Hepatocyte (in vitro differentiated cells): ENCODE measurements around the gene CDCP1. TPM values are rescaled to one million over a fixed set of nuclear protein-coding genes. Genes with fewer than 3 reads are reported as not detected.
A peak's percentile ranks its signal among the peaks of the same experiment; 100 is the strongest.
"Not testable (repeated sequence)": the region's sequence is repeated elsewhere in the genome, so short reads cannot be mapped to it uniquely, and the experiment has no call there.

Source experiments
- DNase-seq: peaks from one replicate; pipeline ENCODE4 v3.0.0-alpha.2; 2016; ENCODE audit warnings: low spot score
- H2AFZ ChIP-seq: fragments of 200-600 bp; sonication (generic); 2 replicates; pipeline ENCODE4 v1.6.0; 2016; ENCODE audit warnings: antibody characterized with exemption, mild to moderate bottlenecking
- H3K27ac ChIP-seq: fragments of 200-600 bp; sonication (generic); 2 replicates; pipeline ENCODE4 v1.5.1; 2016; ENCODE audit warnings: mild to moderate bottlenecking
- H3K27me3 ChIP-seq: fragments of 200-600 bp; sonication (generic); 2 replicates; pipeline ENCODE4 v1.6.1; 2016
- H3K36me3 ChIP-seq: fragments of 200-600 bp; sonication (generic); replicated peaks from 2 replicates; pipeline ENCODE4 v1.5.1; 2016; ENCODE audit warnings: low read depth; ENCODE audit not compliant: insufficient read depth
- H3K4me1 ChIP-seq: fragments of 200-600 bp; sonication (generic); 2 replicates; pipeline ENCODE4 v1.5.1; 2016; ENCODE audit warnings: mild to moderate bottlenecking, moderate library complexity; ENCODE audit not compliant: insufficient read depth
- H3K4me2 ChIP-seq: fragments of 200-600 bp; sonication (generic); 2 replicates; pipeline ENCODE4 v1.6.0; 2016
- H3K4me3 ChIP-seq: fragments of 200-600 bp; sonication (generic); 2 replicates; pipeline ENCODE4 v1.5.1; 2016; ENCODE audit warnings: mild to moderate bottlenecking
- H3K79me2 ChIP-seq: fragments of 200-600 bp; sonication (generic); 2 replicates; pipeline ENCODE4 v1.6.0; 2017; ENCODE audit warnings: mild to moderate bottlenecking
- H3K9me2 ChIP-seq: fragments of 200-600 bp; sonication (generic); replicated peaks from 2 replicates; pipeline ENCODE4 v1.6.0; 2017; ENCODE audit warnings: mild to moderate bottlenecking; ENCODE audit not compliant: insufficient read depth
- H3K9me3 ChIP-seq: fragments of 200-600 bp; sonication (generic); 2 replicates; pipeline ENCODE4 v1.5.1; 2016; ENCODE audit warnings: low read depth, mild to moderate bottlenecking
- H4K20me1 ChIP-seq: fragments of 200-600 bp; sonication (generic); 2 replicates; pipeline ENCODE4 v1.6.0; 2016; ENCODE audit warnings: mild to moderate bottlenecking; ENCODE audit not compliant: insufficient read depth, poor library complexity, severe bottlenecking
- EZH2 ChIP-seq: fragments of 200-600 bp; sonication (generic); IDR thresholded peaks from 2 replicates; pipeline ENCODE4 v1.6.1; 2016; ENCODE audit warnings: antibody characterized with exemption, mild to moderate bottlenecking, borderline replicate concordance
- EZH2phosphoT487 ChIP-seq: fragments of 200-600 bp; sonication (generic); IDR thresholded peaks from one replicate; pipeline ENCODE4 v1.6.1; 2018; ENCODE audit warnings: antibody characterized with exemption, mild to moderate bottlenecking, low read depth, moderate library complexity; ENCODE audit not compliant: unreplicated experiment, severe bottlenecking
- WGBS: methylation state at CpG from one replicate; pipeline ENCODE4 v1.1.6; 2016; ENCODE audit warnings: low lambda C conversion rate; ENCODE audit errors: missing lambda C conversion rate; 5-methylcytosine and 5-hydroxymethylcytosine counted together
- polyA plus RNA-seq: library from polyadenylated mRNA; unstranded; fragments of >200 nt; fragmentation: Nextera tagmentation; extraction: Ambion mirVana; gene quantifications from 2 replicates; pipeline ENCODE4 v1.2.1, GENCODE V29; 2016
- total RNA-seq: library from RNA; depleted of rRNA; stranded (reverse); fragments of >200 nt; gene quantifications from 2 replicates; pipeline ENCODE4 v1.2.3, GENCODE V29; 2014
- TF ChIP-seq, protein P1 (sequence below): fragments of 200-600 bp; sonication (generic); IDR thresholded peaks from 2 replicates; pipeline ENCODE4 v1.5.1; 2016; ENCODE audit warnings: antibody characterized with exemption, mild to moderate bottlenecking; ENCODE audit not compliant: poor library complexity

The CDCP1 gene
- total and polyA plus RNA-seq, 2 experiments from 2014 or later = 4.8 to 7.0 TPM

DNA sequence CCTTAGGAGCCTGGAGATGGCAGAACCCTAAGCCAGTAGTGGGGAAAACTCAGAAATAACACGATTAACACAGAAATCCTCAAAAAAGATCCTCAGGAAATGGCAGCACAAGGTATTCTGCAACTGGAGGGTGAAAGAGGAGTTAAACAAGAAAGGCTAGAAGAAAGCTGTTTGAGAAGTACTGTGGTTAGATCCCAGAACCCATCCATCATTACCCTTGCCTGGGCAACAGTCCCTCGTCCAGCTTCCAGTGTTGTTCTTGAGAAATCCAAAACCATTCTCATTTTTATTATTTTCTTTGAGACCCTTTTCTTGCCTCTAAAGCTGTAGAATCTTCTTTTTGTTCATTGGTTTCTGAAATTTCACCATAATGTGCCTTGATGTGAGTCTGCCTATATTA, 2.7 kb upstream of the CDCP1 start:
- WGBS = 80% methylated on average over 2 of the region's 2 CpGs
- no peak overlapping the region for H2AFZ ChIP-seq
- H3K27ac ChIP-seq = no peak overlapping the region
- H3K27me3 ChIP-seq = peaks cover 40% of the 10 kb centered on the region
- DNase-seq = no peak
- H3K9me3 ChIP-seq = peaks cover 5% of the 10 kb centered on the region
- no peak overlapping the region for H3K4me3 ChIP-seq
- no peak overlapping the region for H3K4me2 ChIP-seq
- no peaks in the 10 kb centered on the region for H3K9me2 ChIP-seq
- no peak for TF ChIP-seq EZH2
- TF ChIP-seq, protein P1, sequence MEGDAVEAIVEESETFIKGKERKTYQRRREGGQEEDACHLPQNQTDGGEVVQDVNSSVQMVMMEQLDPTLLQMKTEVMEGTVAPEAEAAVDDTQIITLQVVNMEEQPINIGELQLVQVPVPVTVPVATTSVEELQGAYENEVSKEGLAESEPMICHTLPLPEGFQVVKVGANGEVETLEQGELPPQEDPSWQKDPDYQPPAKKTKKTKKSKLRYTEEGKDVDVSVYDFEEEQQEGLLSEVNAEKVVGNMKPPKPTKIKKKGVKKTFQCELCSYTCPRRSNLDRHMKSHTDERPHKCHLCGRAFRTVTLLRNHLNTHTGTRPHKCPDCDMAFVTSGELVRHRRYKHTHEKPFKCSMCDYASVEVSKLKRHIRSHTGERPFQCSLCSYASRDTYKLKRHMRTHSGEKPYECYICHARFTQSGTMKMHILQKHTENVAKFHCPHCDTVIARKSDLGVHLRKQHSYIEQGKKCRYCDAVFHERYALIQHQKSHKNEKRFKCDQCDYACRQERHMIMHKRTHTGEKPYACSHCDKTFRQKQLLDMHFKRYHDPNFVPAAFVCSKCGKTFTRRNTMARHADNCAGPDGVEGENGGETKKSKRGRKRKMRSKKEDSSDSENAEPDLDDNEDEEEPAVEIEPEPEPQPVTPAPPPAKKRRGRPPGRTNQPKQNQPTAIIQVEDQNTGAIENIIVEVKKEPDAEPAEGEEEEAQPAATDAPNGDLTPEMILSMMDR = no peak
- no peak for TF ChIP-seq EZH2phosphoT487
- H3K36me3 ChIP-seq = no peaks in the 10 kb centered on the region
- H3K4me1 ChIP-seq = peaks cover 9% of the 10 kb centered on the region
- H4K20me1 ChIP-seq = no peaks in the 10 kb centered on the region
- peaks cover 7% of the 10 kb centered on the region for H3K79me2 ChIP-seq

DNA sequence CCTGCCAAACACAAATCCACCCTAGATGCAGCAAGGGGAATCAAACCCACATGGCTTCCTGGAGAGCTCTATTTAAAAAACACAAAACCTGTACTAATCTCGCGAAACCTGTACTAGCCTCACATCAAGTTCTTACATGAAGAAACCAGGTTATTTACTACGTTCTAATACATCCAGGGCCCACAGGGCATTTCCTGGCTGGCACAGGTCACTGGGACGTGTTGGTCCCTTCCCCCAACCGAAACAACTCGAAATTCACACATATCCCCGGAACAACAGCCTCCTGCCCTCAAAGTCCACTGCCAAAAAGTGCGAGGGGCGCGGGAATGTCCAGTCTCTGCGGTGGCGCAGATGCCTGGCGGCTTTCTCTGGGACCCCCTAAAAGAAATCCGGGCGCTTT, 955 bp downstream of the CDCP1 start:
- WGBS = 10% methylated on average over 15 of the region's 15 CpGs

DNA sequence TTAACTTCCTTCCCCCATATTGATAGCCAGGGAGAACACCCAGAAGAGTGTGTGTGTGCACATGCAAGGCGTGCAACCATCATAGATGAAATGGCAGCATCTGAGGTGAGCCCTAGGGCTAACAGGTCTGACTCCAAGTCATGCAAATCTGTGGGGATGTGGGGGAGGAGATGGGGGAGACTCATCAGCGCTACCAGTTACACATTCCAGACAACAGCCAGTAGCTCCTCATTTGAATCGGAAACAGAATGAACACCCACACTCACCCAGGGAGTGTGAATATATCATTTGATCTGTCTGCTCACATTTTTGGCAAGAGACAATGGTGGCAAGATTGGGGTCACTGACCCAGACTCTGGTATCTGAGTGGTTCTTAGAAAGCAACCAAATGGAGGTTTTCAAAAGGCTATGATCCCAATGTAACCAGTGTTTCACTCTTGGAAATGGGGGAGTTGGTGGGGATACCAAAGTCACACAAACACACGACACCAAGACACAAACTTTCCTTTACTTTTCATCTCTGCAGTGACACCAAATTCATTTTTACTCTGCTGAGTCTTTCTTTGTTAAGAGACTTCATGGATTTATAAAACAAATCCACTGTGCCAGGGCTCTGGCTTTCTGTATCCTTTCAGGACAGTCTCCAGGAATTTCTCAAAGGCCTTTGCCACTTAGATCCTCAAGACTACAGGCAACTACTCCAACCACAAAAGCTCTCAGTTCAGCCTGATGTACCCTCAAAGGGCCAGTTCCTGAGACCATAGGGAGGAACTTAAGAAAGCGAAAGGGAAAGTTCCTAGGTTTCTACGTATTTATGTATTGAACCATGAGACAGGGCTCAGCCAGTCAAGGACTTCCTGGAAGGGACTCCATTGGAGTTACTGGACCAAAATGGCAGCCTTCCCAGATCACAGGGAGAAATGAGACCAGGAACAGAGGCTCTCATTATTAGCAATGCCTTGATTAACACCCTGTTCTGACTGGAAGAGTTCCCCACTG, 2.2 kb downstream of the CDCP1 start:
- 73% methylated on average over 6 of the region's 6 CpGs for WGBS
- H3K79me2 ChIP-seq = peaks cover 7% of the 10 kb centered on the region
- DNase-seq = no peak

More for the DNA sequence above, 955 bp downstream of the CDCP1 start:
- H3K4me3 ChIP-seq = peak overlapping the region; percentile 72
- no peaks in the 10 kb centered on the region for H4K20me1 ChIP-seq
- TF ChIP-seq EZH2phosphoT487 (no peak), EZH2 (no peak)
- TF ChIP-seq, protein P1 = no peak
- peak overlapping the region; percentile 96 for H3K4me2 ChIP-seq
- H3K9me3 ChIP-seq = no peaks in the 10 kb centered on the region
- peak overlapping the region; percentile 76 for H2AFZ ChIP-seq
- peaks cover 9% of the 10 kb centered on the region for H3K4me1 ChIP-seq
- peaks cover 7% of the 10 kb centered on the region for H3K79me2 ChIP-seq
- H3K36me3 ChIP-seq = no peaks in the 10 kb centered on the region
- DNase-seq = no peak
- H3K27me3 ChIP-seq = peaks cover 45% of the 10 kb centered on the region
- no peak overlapping the region for H3K27ac ChIP-seq
- H3K9me2 ChIP-seq = no peaks in the 10 kb centered on the region

DNA sequence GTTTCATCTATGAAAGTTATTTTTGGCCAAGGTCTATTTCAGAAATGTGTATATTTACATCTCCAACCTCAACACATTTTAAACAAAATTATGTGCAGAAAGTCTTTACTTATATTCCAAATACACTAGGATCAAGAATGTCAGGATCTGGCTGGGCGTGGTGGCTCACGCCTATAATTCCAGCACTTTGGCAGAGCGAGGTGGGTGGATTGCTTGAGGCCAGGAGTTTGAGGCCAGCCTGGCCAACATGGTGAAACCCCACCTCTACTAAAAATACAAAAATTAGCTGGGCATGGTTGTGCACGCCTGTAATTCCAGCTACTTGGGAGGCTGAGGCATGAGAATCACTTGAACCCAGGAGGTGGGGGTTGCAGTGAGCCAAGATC, 5.4 kb downstream of the CDCP1 start:
- H4K20me1 ChIP-seq, H3K4me3 ChIP-seq, H3K9me3 ChIP-seq, H2AFZ ChIP-seq, H3K36me3 ChIP-seq, H3K27ac ChIP-seq, H3K79me2 ChIP-seq, DNase-seq, H3K4me2 ChIP-seq, H3K9me2 ChIP-seq: not testable (repeated sequence)
- Histone ChIP-seq H3K4me1 (peaks cover 20% of the 10 kb centered on the region), H3K27me3 (peaks cover 24% of the 10 kb centered on the region)
- WGBS = 93% methylated on average over 4 of the region's 4 CpGs

More for the DNA sequence above, 2.2 kb downstream of the CDCP1 start:
- no peak overlapping the region for H3K4me3 ChIP-seq
- H4K20me1 ChIP-seq = no peaks in the 10 kb centered on the region
- TF ChIP-seq EZH2phosphoT487 (no peak), EZH2 (no peak)
- TF ChIP-seq, protein P1 = no peak
- no peaks in the 10 kb centered on the region for H3K9me3 ChIP-seq
- peaks cover 16% of the 10 kb centered on the region for H3K4me1 ChIP-seq
- H3K27me3 ChIP-seq = peaks cover 45% of the 10 kb centered on the region
- no peaks in the 10 kb centered on the region for H3K9me2 ChIP-seq
- peak overlapping the region; percentile 96 for H3K4me2 ChIP-seq
- no peaks in the 10 kb centered on the region for H3K36me3 ChIP-seq
- no peak overlapping the region for H3K27ac ChIP-seq
- no peak overlapping the region for H2AFZ ChIP-seq
